Mucosa of descending colon (tissue), 3 donors: ENCODE measurements around the gene PLCH2. TPM values are rescaled to one million over a fixed set of nuclear protein-coding genes. Genes with fewer than 3 reads are reported as not detected.

Source experiments
- ATAC-seq: fragments of 200-7000 bp; cut with Tn5 transposase; one replicate; pipeline ENCODE4 v1.9.1; 2020; ENCODE audit warnings: mild to moderate bottlenecking, moderate library complexity
- DNase-seq, 3 donors: peaks; one replicate each; pipeline ENCODE4 v3.0.0-alpha.2; 2020
- H3K36me3 ChIP-seq: fragments of 200-600 bp; one replicate; pipeline ENCODE4 v1.8.0; 2021; ENCODE audit warnings: low read depth, mild to moderate bottlenecking
- H3K4me1 ChIP-seq: fragments of 200-600 bp; one replicate; pipeline ENCODE4 v1.8.0; 2021; ENCODE audit warnings: low read depth, mild to moderate bottlenecking
- H3K4me3 ChIP-seq: fragments of 200-600 bp; one replicate; pipeline ENCODE4 v1.8.0; 2021; ENCODE audit warnings: mild to moderate bottlenecking
- H3K9me3 ChIP-seq: fragments of 200-600 bp; one replicate; pipeline ENCODE4 v1.8.0; 2021; ENCODE audit warnings: mild to moderate bottlenecking
- CTCF ChIP-seq: fragments of 200-600 bp; IDR thresholded peaks from one replicate; pipeline ENCODE4 v1.8.0; 2022; ENCODE audit warnings: antibody characterized with exemption, mild to moderate bottlenecking
- intact Hi-C, 2 donors: fragments of 100-400 bp; cut with DNase I in 1 of 2; cut with micrococcal nuclease in 1 of 2; formaldehyde crosslinking; loops; one replicate each; pipeline versions ENCODE4 v1.11.0 to v1.11.1; 2022; cut with DNase I, micrococcal nuclease
- total RNA-seq, 3 donors: library from RNA; stranded (reverse); fragmentation: NEBNext Ultra II Directional in 2 of 3; extraction: Animal tissue kit (Norgen Biotek cat#: 25700) in 2 of 3; gene quantifications; one replicate each; pipeline versions ENCODE4 v1.2.1 to v1.2.4, GENCODE V29; 2021 to 2023
- donor health status: DM: no; HTN: no; CAD: no; lungs with moderate emphysema.
- donor health status: DM: no; HTN: no; CAD: no.
- donor health status: DM: no; HTN: yes; CAD: no.

Gene PLCH2
- total RNA-seq, 3 donors from 2014 or later = 1.2 to 6.8 (median 1.9) TPM

GRCh38 chr1:2442661-2443060 lies 33.4 kb upstream of the PLCH2 start:
- Histone ChIP-seq H3K4me3 (no peak overlapping the region), H3K9me3 (no peaks in the 10 kb centered on the region), H3K4me1 (no peaks in the 10 kb centered on the region), H3K36me3 (no peaks in the 10 kb centered on the region)
- DNase-seq (no peak), ATAC-seq (no peak)
- intact Hi-C loops = no loop called here
- TF ChIP-seq CTCF = no peak

- no peaks in the 10 kb centered on the region for H3K36me3 ChIP-seq
- no peak overlapping the region for H3K4me3 ChIP-seq
- no peak for TF ChIP-seq CTCF
- ATAC-seq (no peak), DNase-seq (no peak)
- H3K9me3 ChIP-seq = no peaks in the 10 kb centered on the region
- no peaks in the 10 kb centered on the region for H3K4me1 ChIP-seq
- intact Hi-C loops = no loop called here
Measured at GRCh38 chr1:2443277-2444137, 32.6 kb upstream of the PLCH2 start.

DNA sequence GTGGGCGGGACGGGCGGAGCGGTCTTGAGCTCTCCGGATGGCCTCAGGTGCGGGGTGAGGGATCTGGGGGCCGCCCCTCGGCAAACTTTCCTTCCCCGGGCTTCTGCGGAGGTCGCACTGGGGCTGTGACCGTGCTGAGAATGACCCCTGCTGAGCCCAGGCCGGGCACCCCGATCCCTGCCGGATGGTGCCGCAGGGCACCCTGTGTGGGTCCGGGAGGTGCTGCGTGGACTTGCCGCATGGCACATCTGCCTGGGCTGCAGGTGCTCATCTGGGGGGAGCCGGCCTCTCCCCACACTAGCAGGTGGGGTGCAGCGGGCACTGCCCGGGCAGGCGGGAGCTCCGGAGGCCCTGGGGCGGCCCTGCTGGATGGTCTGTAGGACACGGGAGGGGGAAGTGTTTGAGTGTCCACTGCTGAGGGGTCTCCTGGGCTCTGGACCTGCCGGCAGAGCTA lies 31.9 kb upstream of the PLCH2 start:
- Histone ChIP-seq H3K4me3 (no peak overlapping the region), H3K4me1 (no peaks in the 10 kb centered on the region), H3K36me3 (no peaks in the 10 kb centered on the region), H3K9me3 (no peaks in the 10 kb centered on the region)
- intact Hi-C loops = no loop called here
- TF ChIP-seq CTCF = no peak
- no peak for ATAC-seq
- DNase-seq = no peak

- H3K36me3 ChIP-seq = no peaks in the 10 kb centered on the region
- H3K4me1 ChIP-seq = no peaks in the 10 kb centered on the region
- H3K9me3 ChIP-seq = no peaks in the 10 kb centered on the region
- ATAC-seq = no peak
- TF ChIP-seq CTCF = no peak
- intact Hi-C loops = no loop called here
- no peak overlapping the region for H3K4me3 ChIP-seq
- DNase-seq = no peak
Measured at GRCh38 chr1:2445162-2445822, 30.8 kb upstream of the PLCH2 start.

GRCh38 chr1:2445823-2446215 lies 30.3 kb upstream of the PLCH2 start:
- intact Hi-C loops = no loop called here
- H3K36me3 ChIP-seq = no peaks in the 10 kb centered on the region
- no peak for TF ChIP-seq CTCF
- no peaks in the 10 kb centered on the region for H3K9me3 ChIP-seq
- no peak overlapping the region for H3K4me3 ChIP-seq
- DNase-seq = no peak
- ATAC-seq = no peak
- no peaks in the 10 kb centered on the region for H3K4me1 ChIP-seq
